B cell (primary cell): Measurements from ENCODE around the gene KIF15.
"Not testable (repeated sequence)": the region's sequence is repeated elsewhere in the genome, so short reads cannot be mapped to it uniquely, and the experiment has no call there.

Source experiments
- CTCF ChIP-seq: fragments of 200-600 bp; IDR thresholded peaks from one replicate; pipeline ENCODE4 v1.8.0; 2022; ENCODE audit warnings: antibody characterized with exemption, mild to moderate bottlenecking
- EZH2 ChIP-seq: IDR thresholded peaks from 2 replicates; pipeline ENCODE4 v1.6.1; 2012; ENCODE audit warnings: borderline replicate concordance, low read depth, mild to moderate bottlenecking, moderate library complexity, low read length; ENCODE audit not compliant: insufficient read depth, poor library complexity, severe bottlenecking

- TF ChIP-seq CTCF, EZH2: not testable (repeated sequence)
These were observed 59.6 kb downstream of the KIF15 start for GRCh38 chr3:44821206-44821605.
